AG09309 (cell line): ENCODE measurements around the gene C14orf93.

Experiments used
- DNase-seq: peaks from one replicate; pipeline ENCODE4 v3.0.0-alpha.2; 2010; ENCODE audit warnings: low read depth
- H3K4me3 ChIP-seq: 2 replicates; pipeline ENCODE4 v1.5.1; 2011; ENCODE audit warnings: mild to moderate bottlenecking, low read depth, low read length, moderate library complexity; ENCODE audit not compliant: control insufficient read depth
- TF ChIP-seq, protein P1 (sequence below): IDR thresholded peaks from 2 replicates; pipeline ENCODE4 v1.5.1; 2011; ENCODE audit warnings: mild to moderate bottlenecking, low read depth, low read length, inconsistent platforms; ENCODE audit not compliant: insufficient read depth, control insufficient read depth; ENCODE audit errors: missing control alignments

The C14orf93 gene

DNA sequence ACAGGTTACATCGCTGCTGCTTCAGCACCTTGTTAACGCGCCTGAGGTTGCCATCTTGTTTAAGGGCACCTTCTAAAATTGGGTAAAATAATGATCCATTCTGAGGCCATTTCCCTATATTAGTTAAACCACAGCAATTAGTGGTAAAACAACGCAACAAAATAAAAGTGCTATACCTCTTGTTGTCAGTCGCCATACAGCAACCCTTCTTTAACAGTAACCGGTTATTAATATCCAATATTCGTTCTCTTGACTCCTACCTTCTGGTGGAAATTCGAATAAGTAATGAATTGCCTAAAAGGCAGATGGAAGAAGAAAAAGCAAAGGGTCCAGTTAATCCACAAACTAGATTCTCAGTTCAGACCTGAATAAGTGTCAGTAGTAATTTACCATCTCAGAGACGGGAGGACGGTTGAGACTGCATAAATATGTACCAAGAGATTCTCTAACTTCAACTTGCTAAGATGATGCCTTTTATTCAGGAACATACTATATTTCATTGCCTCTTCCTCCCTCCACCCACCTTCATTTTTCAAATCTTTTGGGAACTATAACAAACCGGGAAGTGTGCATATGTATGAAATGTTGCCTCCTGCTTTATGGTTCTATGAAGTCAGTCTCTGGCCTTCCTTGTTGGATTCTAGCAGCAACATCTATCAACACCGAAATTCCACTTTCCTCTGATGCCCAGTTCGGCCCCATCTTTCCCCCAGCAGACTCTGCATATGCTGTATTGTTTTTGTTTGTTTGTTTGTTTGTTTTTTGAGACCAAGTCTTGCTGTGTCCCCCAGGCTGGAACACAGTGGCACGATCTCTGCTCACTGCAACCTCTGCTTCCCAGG, 25.6 kb upstream of the C14orf93 start:
- no peak overlapping the region; the same call in 1 of the 2 replicates for H3K4me3 ChIP-seq
- DNase-seq = no peak
- TF ChIP-seq, protein P1, sequence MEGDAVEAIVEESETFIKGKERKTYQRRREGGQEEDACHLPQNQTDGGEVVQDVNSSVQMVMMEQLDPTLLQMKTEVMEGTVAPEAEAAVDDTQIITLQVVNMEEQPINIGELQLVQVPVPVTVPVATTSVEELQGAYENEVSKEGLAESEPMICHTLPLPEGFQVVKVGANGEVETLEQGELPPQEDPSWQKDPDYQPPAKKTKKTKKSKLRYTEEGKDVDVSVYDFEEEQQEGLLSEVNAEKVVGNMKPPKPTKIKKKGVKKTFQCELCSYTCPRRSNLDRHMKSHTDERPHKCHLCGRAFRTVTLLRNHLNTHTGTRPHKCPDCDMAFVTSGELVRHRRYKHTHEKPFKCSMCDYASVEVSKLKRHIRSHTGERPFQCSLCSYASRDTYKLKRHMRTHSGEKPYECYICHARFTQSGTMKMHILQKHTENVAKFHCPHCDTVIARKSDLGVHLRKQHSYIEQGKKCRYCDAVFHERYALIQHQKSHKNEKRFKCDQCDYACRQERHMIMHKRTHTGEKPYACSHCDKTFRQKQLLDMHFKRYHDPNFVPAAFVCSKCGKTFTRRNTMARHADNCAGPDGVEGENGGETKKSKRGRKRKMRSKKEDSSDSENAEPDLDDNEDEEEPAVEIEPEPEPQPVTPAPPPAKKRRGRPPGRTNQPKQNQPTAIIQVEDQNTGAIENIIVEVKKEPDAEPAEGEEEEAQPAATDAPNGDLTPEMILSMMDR = no peak

- peak; percentile 85 for DNase-seq
Observed at GRCh38 chr14:23034498-23035302, 24.8 kb upstream of the C14orf93 start, which contains the start of gene PSMB5. PSMB5 (minus strand) TSS chr14:23034900; CDS start chr14:23034881, 19 bp downstream.

GRCh38 chr14:23033801-23034497, 24.0 kb upstream of the C14orf93 start:
- H3K4me3 ChIP-seq = peak overlapping the region; percentile 91
- no peak for DNase-seq
- TF ChIP-seq, protein P1 = no peak

More at GRCh38 chr14:23034498-23035302, 24.8 kb upstream of the C14orf93 start, which contains the start of gene PSMB5:
- H3K4me3 ChIP-seq = peak within 1 kb of the TSS; percentile 91
- TF ChIP-seq, protein P1 = no peak

- TF ChIP-seq, protein P1 = no peak
- DNase-seq = no peak
- H3K4me3 ChIP-seq = no peak overlapping the region
Observed at GRCh38 chr14:23033251-23033727, 23.3 kb upstream of the C14orf93 start.

- TF ChIP-seq, protein P1 = no peak
- H3K4me3 ChIP-seq = no peak overlapping the region
- no peak for DNase-seq
Observed at GRCh38 chr14:23030936-23031335, 21.0 kb upstream of the C14orf93 start.

DNA sequence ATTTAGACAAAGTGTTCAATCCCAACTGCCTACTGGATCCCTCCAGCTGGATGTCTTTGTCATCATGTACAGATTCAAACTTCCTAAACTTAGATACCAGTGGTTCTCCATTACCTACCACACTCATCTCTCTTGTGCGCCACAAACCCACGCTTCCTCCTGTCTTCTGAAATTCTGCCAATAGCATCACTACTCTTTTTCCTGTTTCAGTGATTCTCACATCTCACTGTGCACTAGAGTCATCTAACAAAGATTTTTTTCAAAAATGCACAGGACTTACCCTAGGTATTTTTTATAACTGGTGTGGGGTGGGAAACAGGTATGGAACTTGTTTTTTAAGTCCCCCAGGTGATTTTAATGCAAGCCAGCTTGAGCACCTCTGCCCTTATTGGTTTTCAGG, 18.9 kb upstream of the C14orf93 start:
- no peak for DNase-seq
- H3K4me3 ChIP-seq = no peak overlapping the region
- TF ChIP-seq, protein P1 = no peak
